SK-N-SH (cell line): ENCODE measurements around the gene RPL13. TPM values are rescaled to one million over a fixed set of nuclear protein-coding genes. Genes with fewer than 3 reads are reported as not detected.

Source experiments
- CTCF ChIA-PET: fragments of 300-600, 350-600 bp; formaldehyde crosslinking; extraction: SDS; loops from one replicate; lab custom pipeline; 2021; lab: Yijun Ruan, JAX
- POLR2A ChIA-PET: fragments of 350-600 bp; sonication (Branson Sonifier 250); formaldehyde crosslinking; extraction: SDS; loops from one replicate; lab custom pipeline; 2020; ENCODE audit warnings: antibody characterized with exemption, inconsistent platforms; lab: Yijun Ruan, JAX
- DNase-seq: peaks from one replicate; pipeline ENCODE4 v3.0.0; 2012
- H2AFZ ChIP-seq: fragments of 200-600 bp; sonication (generic); 2 replicates; pipeline ENCODE4 v1.8.1; 2016; ENCODE audit warnings: antibody characterized with exemption, mild to moderate bottlenecking, low read depth
- H3F3A ChIP-seq: fragments of 200-600 bp; sonication (generic); replicated peaks from 2 replicates; pipeline ENCODE3; 2016; ENCODE audit warnings: antibody characterized with exemption, mild to moderate bottlenecking; ENCODE audit not compliant: insufficient read depth
- H3K27ac ChIP-seq, 2 experiments: fragments of 200-500 bp in 1 of 2; fragments of 200-600 bp in 1 of 2; sonication (Bioruptor generic) in 1 of 2; sonication (generic), shearing (Covaris generic) in 1 of 2; 2 replicates each; pipeline versions ENCODE4 v1.5.1 to v1.6.1; 2014 to 2016; ENCODE audit warnings: low read depth in 2 of 2, inconsistent platforms in 1 of 2, low read length in 1 of 2, mild to moderate bottlenecking in 1 of 2, mixed read lengths in 1 of 2
- H3K27me3 ChIP-seq: fragments of 200-600 bp; sonication (generic), shearing (Covaris generic); 2 replicates; pipeline ENCODE4 v1.6.1; 2016; ENCODE audit warnings: mixed run types; ENCODE audit not compliant: insufficient read depth
- H3K36me3 ChIP-seq, 2 experiments: fragments of 200-500 bp in 1 of 2; fragments of 200-600 bp in 1 of 2; sonication (Bioruptor generic) in 1 of 2; sonication (generic) in 1 of 2; replicated peaks in 1 of 2; 2 replicates each; pipeline versions ENCODE3 to v1.5.1; 2014 to 2016; ENCODE audit warnings: low read length in 1 of 2, mild to moderate bottlenecking in 1 of 2; ENCODE audit not compliant: insufficient read depth in 2 of 2, control insufficient read depth in 1 of 2
- H3K4me1 ChIP-seq, 2 experiments: fragments of 200-500 bp in 1 of 2; fragments of 200-600 bp in 1 of 2; sonication (Bioruptor generic) in 1 of 2; sonication (generic), shearing (Covaris generic) in 1 of 2; 2 replicates each; pipeline versions ENCODE4 v1.5.1 to v1.6.1; 2014 to 2016; ENCODE audit warnings: low read depth in 1 of 2, low read length in 1 of 2, mixed run types in 1 of 2; ENCODE audit not compliant: insufficient read depth in 2 of 2, control insufficient read depth in 1 of 2
- H3K4me2 ChIP-seq: fragments of 200-600 bp; sonication (generic), shearing (Covaris generic); 2 replicates; pipeline ENCODE4 v1.6.1; 2017; ENCODE audit warnings: mixed run types
- H3K4me3 ChIP-seq, 2 experiments: fragments of 200-500 bp in 1 of 2; fragments of 200-600 bp in 1 of 2; sonication (Bioruptor generic) in 1 of 2; sonication (generic), shearing (Covaris generic) in 1 of 2; 2 replicates each; pipeline versions ENCODE4 v1.5.1 to v1.8.1; 2014 to 2016; ENCODE audit warnings: low read depth in 2 of 2, inconsistent platforms in 1 of 2, low read length in 1 of 2, mild to moderate bottlenecking in 1 of 2, mixed read lengths in 1 of 2, moderate library complexity in 1 of 2
- H3K79me2 ChIP-seq: fragments of 200-600 bp; sonication (generic); 2 replicates; pipeline ENCODE4 v1.8.1; 2017; ENCODE audit warnings: mild to moderate bottlenecking; ENCODE audit not compliant: insufficient read depth
- H3K9ac ChIP-seq: fragments of 200-600 bp; sonication (generic); 2 replicates; pipeline ENCODE4 v1.6.1; 2017; ENCODE audit warnings: mixed run types
- H3K9me2 ChIP-seq: fragments of 200-600 bp; sonication (generic); 2 replicates; pipeline ENCODE4 v1.6.1; 2017; ENCODE audit warnings: mixed run types
- H3K9me3 ChIP-seq: fragments of 200-600 bp; sonication (generic); 2 replicates; pipeline ENCODE4 v1.6.1; 2017; ENCODE audit warnings: mixed run types, mild to moderate bottlenecking, moderate library complexity
- H4K20me1 ChIP-seq: fragments of 200-600 bp; sonication (generic); 2 replicates; pipeline ENCODE4 v1.6.1; 2017; ENCODE audit warnings: mild to moderate bottlenecking, mixed run types; ENCODE audit not compliant: insufficient read depth
- EP300 ChIP-seq, 2 experiments: IDR thresholded peaks; 2 replicates each; pipeline versions ENCODE4 v1.4.0 to v1.6.1; 2012; ENCODE audit warnings: borderline replicate concordance in 1 of 2, low read depth in 1 of 2, low read length in 1 of 2
- EZH2phosphoT487 ChIP-seq: fragments of 200-600 bp; sonication (generic); IDR thresholded peaks from 2 replicates; pipeline ENCODE4 v1.6.1; 2017; ENCODE audit warnings: low read depth, mixed run types, mild to moderate bottlenecking, antibody characterized with exemption, moderate library complexity, borderline replicate concordance
- FOXJ3 ChIP-seq: sonication (generic); formaldehyde crosslinking; IDR thresholded peaks from 2 replicates; pipeline ENCODE4 v1.5.1; 2020; ENCODE audit warnings: mild to moderate bottlenecking, missing genetic modification reagents
- FOXM1 ChIP-seq: IDR thresholded peaks from 2 replicates; pipeline ENCODE4 v1.4.0; 2012; ENCODE audit warnings: low read depth, mild to moderate bottlenecking
- GABPA ChIP-seq: IDR thresholded peaks from 2 replicates; pipeline ENCODE4 v1.4.0; 2012; ENCODE audit warnings: low read depth, mild to moderate bottlenecking
- IRF3 ChIP-seq: fragments of 150-350 bp; IDR thresholded peaks from 2 replicates; pipeline ENCODE4 v1.6.1; 2016; ENCODE audit warnings: mild to moderate bottlenecking, low read depth, low read length
- JUND ChIP-seq: IDR thresholded peaks from 2 replicates; pipeline ENCODE4 v1.4.0; 2012
- MAX ChIP-seq: IDR thresholded peaks from 2 replicates; pipeline ENCODE4 v1.4.0; 2012; ENCODE audit warnings: low read depth
- MXI1 ChIP-seq: IDR thresholded peaks from 2 replicates; pipeline ENCODE4 v1.6.1; 2012; ENCODE audit warnings: mild to moderate bottlenecking, low read depth, low read length, improper control_type of control experiment
- NFIC ChIP-seq: IDR thresholded peaks from 2 replicates; pipeline ENCODE4 v1.4.0; 2012; ENCODE audit warnings: borderline replicate concordance
- NRF1 ChIP-seq: IDR thresholded peaks from 2 replicates; pipeline ENCODE4 v1.6.1; 2012; ENCODE audit warnings: low read depth, mild to moderate bottlenecking, low read length
- POLR2AphosphoS5 ChIP-seq: IDR thresholded peaks from 2 replicates; pipeline ENCODE4 v1.6.1; 2012; ENCODE audit warnings: low read depth, low read length
- RAD21 ChIP-seq: IDR thresholded peaks from 2 replicates; pipeline ENCODE4 v1.6.1; 2012; ENCODE audit warnings: mild to moderate bottlenecking, low read length
- RCOR1 ChIP-seq: fragments of 150-350 bp; IDR thresholded peaks from 2 replicates; pipeline ENCODE4 v1.6.1; 2017; ENCODE audit warnings: antibody characterized with exemption, low read length
- REST ChIP-seq: IDR thresholded peaks from 2 replicates; pipeline ENCODE4 v1.6.1; 2012; ENCODE audit warnings: mild to moderate bottlenecking, low read depth, low read length, moderate library complexity
- RFX5 ChIP-seq: IDR thresholded peaks from 2 replicates; pipeline ENCODE4 v1.6.1; 2012; ENCODE audit warnings: mild to moderate bottlenecking, improper control_type of control experiment, low read length
- RXRA ChIP-seq: IDR thresholded peaks from 2 replicates; pipeline ENCODE4 v1.4.0; 2012; ENCODE audit warnings: low read depth, mild to moderate bottlenecking, borderline replicate concordance
- SIN3A ChIP-seq: IDR thresholded peaks from 2 replicates; pipeline ENCODE4 v1.6.1; 2012; ENCODE audit warnings: low read depth, mild to moderate bottlenecking, low read length, moderate library complexity, borderline replicate concordance
- TAF1 ChIP-seq: IDR thresholded peaks from 2 replicates; pipeline ENCODE4 v1.6.1; 2012; ENCODE audit warnings: low read depth, mild to moderate bottlenecking, low read length, moderate library complexity, borderline replicate concordance
- TCF12 ChIP-seq: IDR thresholded peaks from 2 replicates; pipeline ENCODE4 v1.4.0; 2012
- TEAD4 ChIP-seq: IDR thresholded peaks from 2 replicates; pipeline ENCODE4 v1.4.0; 2012; ENCODE audit warnings: mild to moderate bottlenecking, borderline replicate concordance; ENCODE audit not compliant: insufficient read depth
- USF2 ChIP-seq: fragments of 150-350 bp; IDR thresholded peaks from 2 replicates; pipeline ENCODE4 v1.6.1; 2017; ENCODE audit warnings: antibody characterized with exemption, low read length, low read depth, borderline replicate concordance
- YY1 ChIP-seq: IDR thresholded peaks from 2 replicates; pipeline ENCODE4 v1.4.0; 2012; ENCODE audit warnings: low read depth, mild to moderate bottlenecking
- WGBS: methylation state at CpG from one replicate; pipeline ENCODE4 v1.1.6; 2017; ENCODE audit warnings: low lambda C conversion rate; 5-methylcytosine and 5-hydroxymethylcytosine counted together
- polyA plus RNA-seq, 3 experiments: library from polyadenylated mRNA; depleted of rRNA; stranded (reverse); fragments of >200 nt; gene quantifications; 2 replicates each; pipeline ENCODE4 v1.2.3, GENCODE V29; 2012
- TF ChIP-seq, protein P1 (sequence below): fragments of 200-600 bp; sonication (generic); IDR thresholded peaks from 2 replicates; pipeline ENCODE4 v1.6.1; 2017; ENCODE audit warnings: antibody characterized with exemption, mild to moderate bottlenecking, moderate library complexity
- TF ChIP-seq, protein P2 (sequence below): IDR thresholded peaks from 2 replicates; pipeline ENCODE4; 2012

The RPL13 gene
- polyA plus RNA-seq, 1 of the 3 experiments (the other 2 are of a cell fraction): 4,635 TPM

GRCh38 chr16:89581045-89581695 is 20.7 kb downstream of the RPL13 start:
- Histone ChIP-seq H3K4me3 (no peak overlapping the region), H3K27me3 (no peaks in the 10 kb centered on the region), H3K4me1 (peaks cover 5 to 12% of the 10 kb centered on the region in 2 experiments; a peak in 3 of 4 replicates), H3K27ac (peak overlapping the region in 1 of 2 experiments; percentile 69; a peak in 2 of 4 replicates), H3F3A (peaks cover 16% of the 10 kb centered on the region), H3K9me2 (no peaks in the 10 kb centered on the region), H3K79me2 (no peaks in the 10 kb centered on the region), H3K9me3 (no peaks in the 10 kb centered on the region), H3K4me2 (peak overlapping the region; percentile 64), H2AFZ (no peak overlapping the region), H3K36me3 (no peaks in the 10 kb centered on the region), H3K9ac (no peak overlapping the region), H4K20me1 (no peaks in the 10 kb centered on the region)
- CTCF ChIA-PET: interaction anchor here (1.1 to 1.6 kb wide), 2 partner anchors 15 to 60 kb away, joined by 3 to 4 read pairs; no protein-coding TSS in a partner anchor
- no peak for DNase-seq
- WGBS: 54% methylated on average over 33 of the region's 33 CpGs
- POLR2A ChIA-PET: interaction anchor here (0.6 kb wide), 1 partner anchor 359 kb away, joined by 3 read pairs; no protein-coding TSS in a partner anchor
- TF ChIP-seq REST (no peak), RFX5 (no peak), GABPA (no peak), EP300 (IDR thresholded peaks at IDR 0.05; ENCODE audit: borderline replicate concordance in 1 of 2, low read depth in 1 of 2, low read length in 1 of 2) (peak in 1 of 2 experiments; percentile 56; a peak in 1 of 4 replicates), JUND (peak; percentile 98; the same call in 1 of the 2 replicates), TEAD4 (peak; percentile 83), IRF3 (no peak), SIN3A (0 out of 2 replicates have a peak, but pooled peaks have one; percentile 49), MXI1 (no peak), NFIC (no peak), USF2 (no peak), RCOR1 (no peak), NRF1 (no peak), POLR2AphosphoS5 (peak; percentile 56; the same call in 1 of the 2 replicates), TAF1 (no peak), YY1 (no peak), FOXJ3 (CRISPR knock-in tag) (no peak), MAX (peak; percentile 75), FOXM1 (no peak), RAD21 (no peak), EZH2phosphoT487 (no peak), RXRA (no peak; the same call in 1 of the 2 replicates), TCF12 (peak; percentile 78)
- TF ChIP-seq, protein P1, sequence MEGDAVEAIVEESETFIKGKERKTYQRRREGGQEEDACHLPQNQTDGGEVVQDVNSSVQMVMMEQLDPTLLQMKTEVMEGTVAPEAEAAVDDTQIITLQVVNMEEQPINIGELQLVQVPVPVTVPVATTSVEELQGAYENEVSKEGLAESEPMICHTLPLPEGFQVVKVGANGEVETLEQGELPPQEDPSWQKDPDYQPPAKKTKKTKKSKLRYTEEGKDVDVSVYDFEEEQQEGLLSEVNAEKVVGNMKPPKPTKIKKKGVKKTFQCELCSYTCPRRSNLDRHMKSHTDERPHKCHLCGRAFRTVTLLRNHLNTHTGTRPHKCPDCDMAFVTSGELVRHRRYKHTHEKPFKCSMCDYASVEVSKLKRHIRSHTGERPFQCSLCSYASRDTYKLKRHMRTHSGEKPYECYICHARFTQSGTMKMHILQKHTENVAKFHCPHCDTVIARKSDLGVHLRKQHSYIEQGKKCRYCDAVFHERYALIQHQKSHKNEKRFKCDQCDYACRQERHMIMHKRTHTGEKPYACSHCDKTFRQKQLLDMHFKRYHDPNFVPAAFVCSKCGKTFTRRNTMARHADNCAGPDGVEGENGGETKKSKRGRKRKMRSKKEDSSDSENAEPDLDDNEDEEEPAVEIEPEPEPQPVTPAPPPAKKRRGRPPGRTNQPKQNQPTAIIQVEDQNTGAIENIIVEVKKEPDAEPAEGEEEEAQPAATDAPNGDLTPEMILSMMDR: no peak
- TF ChIP-seq, protein P2, sequence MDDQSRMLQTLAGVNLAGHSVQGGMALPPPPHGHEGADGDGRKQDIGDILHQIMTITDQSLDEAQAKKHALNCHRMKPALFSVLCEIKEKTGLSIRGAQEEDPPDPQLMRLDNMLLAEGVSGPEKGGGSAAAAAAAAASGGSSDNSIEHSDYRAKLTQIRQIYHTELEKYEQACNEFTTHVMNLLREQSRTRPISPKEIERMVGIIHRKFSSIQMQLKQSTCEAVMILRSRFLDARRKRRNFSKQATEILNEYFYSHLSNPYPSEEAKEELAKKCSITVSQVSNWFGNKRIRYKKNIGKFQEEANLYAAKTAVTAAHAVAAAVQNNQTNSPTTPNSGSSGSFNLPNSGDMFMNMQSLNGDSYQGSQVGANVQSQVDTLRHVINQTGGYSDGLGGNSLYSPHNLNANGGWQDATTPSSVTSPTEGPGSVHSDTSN: peak; percentile 70
